SW480 (cell line): ENCODE results near the gene BPI.
"Not testable (repeated sequence)": the region's sequence is repeated elsewhere in the genome, so short reads cannot be mapped to it uniquely, and the experiment has no call there.

Experiments used
- DNase-seq: peaks from one replicate; pipeline ENCODE4 v3.0.0-alpha.2; 2016; ENCODE audit warnings: low spot score

BPI gene

GRCh38 chr20:38363004-38363747 lies 59.2 kb downstream of the BPI start:
- DNase-seq: no peak

- DNase-seq: peak; percentile 39
Measured at GRCh38 chr20:38369389-38369788, 65.4 kb downstream of the BPI start.

DNA sequence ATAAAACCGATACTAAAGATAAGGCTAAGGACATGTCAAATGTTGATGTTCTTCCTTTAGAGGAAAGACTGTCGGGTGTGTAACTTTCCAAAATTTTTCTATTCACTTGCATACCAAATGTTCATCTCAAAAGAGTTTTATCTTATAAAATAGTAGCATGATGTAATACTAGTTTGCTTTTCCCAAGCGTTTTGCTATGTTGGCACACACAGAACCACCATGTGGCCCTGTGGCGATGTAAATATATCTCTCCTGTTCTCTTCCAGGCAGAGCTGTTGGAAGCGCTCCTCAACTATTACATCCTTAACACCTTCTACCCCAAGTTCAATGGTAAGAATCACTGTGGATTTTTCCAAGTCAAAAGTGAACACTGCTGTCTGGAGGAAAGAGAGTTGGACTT lies 68.8 kb downstream of the BPI start:
- DNase-seq: no peak

DNA sequence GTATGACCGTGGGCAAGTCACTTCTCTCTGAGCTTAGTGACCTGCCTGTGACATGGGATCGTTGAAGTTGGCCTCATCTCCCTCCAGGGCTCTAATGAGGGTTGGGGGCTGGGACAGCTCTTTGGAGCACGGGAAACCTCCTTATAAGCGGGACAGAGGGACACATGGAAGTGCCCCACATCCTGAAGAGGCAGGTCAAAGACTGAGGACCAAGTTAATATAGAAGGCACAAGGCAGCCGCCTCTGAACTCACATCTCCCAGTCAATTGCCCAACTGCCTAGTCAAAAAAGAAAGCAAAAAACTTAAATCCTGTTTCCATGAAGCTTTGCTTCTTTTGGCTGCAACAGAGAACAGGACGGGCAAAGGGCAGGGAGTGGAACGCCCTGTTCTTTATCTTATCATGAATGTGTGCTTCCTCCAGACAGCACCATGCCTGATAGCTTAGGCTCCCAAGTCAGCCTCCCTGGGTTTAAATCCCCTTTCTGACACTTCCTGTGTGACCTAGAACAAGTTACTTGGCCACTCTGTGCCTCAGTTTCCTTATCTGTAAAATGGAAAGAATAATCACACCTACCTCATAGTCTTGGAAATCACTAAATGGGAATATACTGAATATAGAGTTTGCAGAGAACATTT lies 69.4 kb downstream of the BPI start:
- no peak for DNase-seq

GRCh38 chr20:38373898-38374297 lies 69.9 kb downstream of the BPI start:
- no peak for DNase-seq

DNA sequence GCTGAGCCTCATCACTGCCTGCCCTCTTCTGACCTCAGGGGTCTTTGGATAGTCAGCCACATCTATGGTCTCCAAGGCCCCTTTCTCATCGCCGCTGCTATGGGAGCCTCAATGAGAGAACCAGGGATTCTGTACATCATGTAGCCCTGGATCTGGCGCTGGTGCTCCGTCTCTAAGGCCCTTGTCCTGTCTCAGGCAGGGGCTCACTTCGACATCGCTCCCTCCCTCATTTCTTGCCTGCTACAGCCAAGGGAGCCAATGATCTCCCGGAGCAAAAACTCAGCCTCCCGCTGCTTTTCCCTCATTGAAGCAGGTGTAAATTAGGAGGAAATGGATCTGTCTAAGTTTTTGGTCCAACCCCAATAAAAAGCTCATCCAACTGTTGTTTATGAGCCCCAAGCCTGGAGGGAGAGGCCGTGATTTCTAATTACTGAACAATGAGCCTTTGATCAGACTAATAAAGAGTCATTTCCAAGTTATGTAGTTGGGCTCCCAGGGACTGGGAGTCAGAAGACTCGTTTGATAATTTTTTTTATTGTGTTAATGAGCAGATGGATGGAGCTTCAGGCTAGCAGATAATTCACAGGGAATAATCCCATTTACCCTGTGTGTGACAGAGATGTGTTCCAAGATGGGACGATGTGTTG lies 73.2 kb downstream of the BPI start:
- DNase-seq: no peak

- DNase-seq: not testable (repeated sequence)
Measured at GRCh38 chr20:38377838-38378237, 73.9 kb downstream of the BPI start.

DNA sequence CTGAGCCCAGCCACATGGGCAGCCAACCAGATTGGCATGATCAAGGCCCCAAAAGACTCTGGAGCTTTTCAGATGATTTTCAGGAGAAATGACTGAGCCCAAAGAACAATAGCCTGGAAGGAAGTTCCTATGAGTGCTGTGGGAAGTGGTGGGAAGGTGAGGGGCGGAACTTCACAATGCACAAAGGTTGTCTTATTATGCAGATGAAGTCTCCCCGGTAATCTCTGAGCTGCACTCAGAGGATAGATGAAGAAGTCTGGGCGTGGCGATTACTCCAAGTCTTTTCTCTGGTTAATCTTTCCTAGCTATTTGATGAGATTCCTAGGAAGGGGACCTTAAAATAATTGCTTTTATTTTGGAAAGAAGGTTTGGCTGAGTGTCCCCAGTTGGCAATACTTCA lies 79.2 kb downstream of the BPI start:
- DNase-seq: no peak

DNA sequence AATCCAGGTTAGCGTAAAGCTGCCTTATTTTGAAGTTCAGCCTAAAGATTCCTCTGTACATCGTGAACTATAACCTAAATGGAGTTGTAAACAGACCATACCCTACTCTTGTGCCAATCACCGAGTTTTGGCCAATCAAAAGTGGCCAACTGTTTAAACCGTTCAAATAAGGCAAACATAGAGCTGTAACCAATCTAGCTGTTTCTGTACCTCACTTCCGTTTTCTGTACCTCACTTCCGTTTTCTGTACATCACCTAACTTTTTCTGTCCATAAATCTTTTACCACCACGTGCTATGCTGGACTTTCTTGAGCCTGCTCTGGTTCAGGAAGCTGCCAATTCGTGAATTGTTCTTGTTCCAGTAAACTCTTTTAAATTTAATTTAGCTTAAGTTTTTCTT lies 82.0 kb downstream of the BPI start:
- no peak for DNase-seq

- no peak for DNase-seq
Measured at GRCh38 chr20:38386851-38387250, 82.9 kb downstream of the BPI start.
